Non-pigmented ciliary epithelial cell (primary cell): Measurements from ENCODE around the gene CANX.
A peak's percentile ranks its signal among the peaks of the same experiment; 100 is the strongest.
"Not testable (repeated sequence)": the region's sequence is repeated elsewhere in the genome, so short reads cannot be mapped to it uniquely, and the experiment has no call there.

Experiments used
- DNase-seq: peaks from one replicate; pipeline ENCODE4 v3.0.0-alpha.2; 2010; ENCODE audit warnings: low read depth

Gene CANX

GRCh38 chr5:179699616-179700237 lies 960 bp downstream of the CANX start:
- no peak for DNase-seq

- DNase-seq, result no peak
Observed at GRCh38 chr5:179700401-179700918, 1.7 kb downstream of the CANX start.

- no peak for DNase-seq
Observed at GRCh38 chr5:179716286-179716685, 17.5 kb downstream of the CANX start.

- no peak for DNase-seq
Observed at GRCh38 chr5:179720222-179720621, 21.5 kb downstream of the CANX start.

- no peak for DNase-seq
Observed at GRCh38 chr5:179724163-179724562, 25.4 kb downstream of the CANX start.

GRCh38 chr5:179727106-179727505 lies 28.3 kb downstream of the CANX start:
- DNase-seq, result no peak

GRCh38 chr5:179729303-179729702 lies 30.5 kb downstream of the CANX start:
- DNase-seq, result no peak

- no peak for DNase-seq
Observed at GRCh38 chr5:179729727-179730126, 31.0 kb downstream of the CANX start.

- DNase-seq, result no peak
Observed at GRCh38 chr5:179730356-179730755, 31.6 kb downstream of the CANX start.

GRCh38 chr5:179730852-179731251 lies 32.1 kb downstream of the CANX start:
- DNase-seq, result no peak

- peak; percentile 61 for DNase-seq
Observed at GRCh38 chr5:179731791-179732411, 33.1 kb downstream of the CANX start.

GRCh38 chr5:179732412-179732917 lies 33.7 kb downstream of the CANX start, which contains the start of gene MAML1:
Gene MAML1 (plus strand): TSS chr5:179732822. CDS start chr5:179733113, 291 bp downstream.
- DNase-seq, result peak; percentile 99

GRCh38 chr5:179732918-179733771 lies 34.4 kb downstream of the CANX start:
- no peak for DNase-seq

- DNase-seq, result no peak
Observed at GRCh38 chr5:179733772-179734126, 35.0 kb downstream of the CANX start.

- no peak for DNase-seq
Observed at GRCh38 chr5:179734536-179735164, 35.9 kb downstream of the CANX start.

- no peak for DNase-seq
Observed at GRCh38 chr5:179738742-179739141, 40.0 kb downstream of the CANX start.

GRCh38 chr5:179744106-179744505 lies 45.3 kb downstream of the CANX start:
- not testable (repeated sequence) for DNase-seq

- DNase-seq, result no peak
Observed at GRCh38 chr5:179746872-179747271, 48.1 kb downstream of the CANX start.

- no peak for DNase-seq
Observed at GRCh38 chr5:179747811-179748210, 49.0 kb downstream of the CANX start.

GRCh38 chr5:179749857-179750508 lies 51.2 kb downstream of the CANX start:
- no peak for DNase-seq

GRCh38 chr5:179753971-179754370 lies 55.2 kb downstream of the CANX start:
- DNase-seq, result no peak

GRCh38 chr5:179755022-179755421 lies 56.3 kb downstream of the CANX start:
- DNase-seq, result no peak
